Sigmoid colon (tissue), 4 donors: ENCODE results near the gene CYP27B1.

Experiments used
- CTCF ChIP-seq, 4 experiments: fragments of 450-650 bp in 3 of 4; fragments of 200-600 bp in 1 of 4; IDR thresholded peaks; one replicate each; pipeline ENCODE4 v1.5.1; 2016 to 2019; ENCODE audit warnings: antibody characterized with exemption in 4 of 4, mild to moderate bottlenecking in 3 of 4, moderate library complexity in 2 of 4
- EP300 ChIP-seq, 4 donors: sonication (generic); formaldehyde crosslinking; IDR thresholded peaks; one replicate each; pipeline ENCODE4 v1.6.1; 2017; ENCODE audit warnings: antibody characterized with exemption in 4 of 4
- POLR2A ChIP-seq, 2 donors: fragments of 450-650 bp; IDR thresholded peaks; one replicate each; pipeline ENCODE4 v1.6.1; 2016; ENCODE audit warnings: antibody characterized with exemption in 2 of 2, mild to moderate bottlenecking in 2 of 2, moderate library complexity in 2 of 2

GRCh38 chr12:57754411-57755193 is 12.3 kb downstream of the CYP27B1 start, which contains the start of gene MARCHF9:
- TF ChIP-seq CTCF (IDR thresholded peaks at IDR 0.05) (no peak), POLR2A (IDR thresholded peaks at IDR 0.05) (no peak), EP300 (IDR thresholded peaks at IDR 0.05) (no peak)
